Left ventricle myocardium inferior (tissue), 1 donor: Measurements from ENCODE around the gene ZNF268. TPM values are rescaled to one million over a fixed set of nuclear protein-coding genes. Genes with fewer than 3 reads are reported as not detected.
"Not testable (repeated sequence)": the region's sequence is repeated elsewhere in the genome, so short reads cannot be mapped to it uniquely, and the experiment has no call there.

Experiments used
- DNase-seq: peaks from one replicate; pipeline ENCODE4 v3.0.0-alpha.2; 2020
- H3K27ac ChIP-seq: fragments of 200-600 bp; replicated peaks from 2 replicates; pipeline ENCODE4 v1.8.0; 2021
- H3K27me3 ChIP-seq: fragments of 200-600 bp; 2 replicates; pipeline ENCODE4 v1.8.0; 2021; ENCODE audit warnings: low read depth
- H3K36me3 ChIP-seq: fragments of 200-600 bp; 2 replicates; pipeline ENCODE4 v1.8.0; 2021
- H3K4me1 ChIP-seq: fragments of 200-600 bp; 2 replicates; pipeline ENCODE4 v1.8.0; 2021
- H3K4me3 ChIP-seq: fragments of 200-600 bp; 2 replicates; pipeline ENCODE4 v1.8.0; 2021; ENCODE audit warnings: mild to moderate bottlenecking, moderate library complexity
- H3K9me3 ChIP-seq: fragments of 200-600 bp; replicated peaks from 2 replicates; pipeline ENCODE4 v1.8.0; 2021
- CTCF ChIP-seq: fragments of 200-600 bp; IDR thresholded peaks from 2 replicates; pipeline ENCODE4 v1.8.0; 2021; ENCODE audit warnings: antibody characterized with exemption, mild to moderate bottlenecking, borderline replicate concordance
- intact Hi-C: fragments of 100-400 bp; cut with micrococcal nuclease; formaldehyde crosslinking; loops from one replicate; pipeline ENCODE4 v1.11.0; 2022
- total RNA-seq: library from RNA; stranded (reverse); fragmentation: NEBNext Ultra II Directional; extraction: Animal tissue kit (Norgen Biotek cat#: 25700); gene quantifications from one replicate; pipeline ENCODE4 v1.2.1, GENCODE V29; 2021
- donor health status: DM: no; HTN: yes; CAD: no; lungs with severe emphysema.

The ZNF268 gene
- total RNA-seq, 1 donor from 2014 or later: 8.2 TPM

- H3K36me3 ChIP-seq: no peaks in the 10 kb centered on the region
- H3K27me3 ChIP-seq: peaks cover 37% of the 10 kb centered on the region
- peaks cover 18% of the 10 kb centered on the region for H3K9me3 ChIP-seq
- no peaks in the 10 kb centered on the region for H3K4me1 ChIP-seq
- H3K27ac ChIP-seq: no peak within 1 kb of the TSS
- no peak within 1 kb of the TSS for H3K4me3 ChIP-seq
- TF ChIP-seq CTCF: no peak
- intact Hi-C loops: no loop called here
- DNase-seq: no peak
Measured at GRCh38 chr12:133235401-133236112, 54.3 kb downstream of the ZNF268 start, which contains the start of gene ANHX. Gene ANHX, minus strand, starts transcription at chr12:133235877. Its CDS starts 1,521 bp downstream, at chr12:133234356.

GRCh38 chr12:133236144-133236543 is 54.8 kb downstream of the ZNF268 start:
- no peak overlapping the region for H3K4me3 ChIP-seq
- no peak overlapping the region for H3K27ac ChIP-seq
- no peaks in the 10 kb centered on the region for H3K36me3 ChIP-seq
- peaks cover 15% of the 10 kb centered on the region for H3K9me3 ChIP-seq
- intact Hi-C loops: no loop called here
- H3K27me3 ChIP-seq: peaks cover 37% of the 10 kb centered on the region
- H3K4me1 ChIP-seq: no peaks in the 10 kb centered on the region
- no peak for TF ChIP-seq CTCF
- DNase-seq: no peak

- Histone ChIP-seq H3K27ac (no peak overlapping the region), H3K27me3 (peaks cover 37% of the 10 kb centered on the region), H3K4me3 (no peak overlapping the region), H3K36me3 (no peaks in the 10 kb centered on the region), H3K4me1 (no peaks in the 10 kb centered on the region), H3K9me3 (peaks cover 14% of the 10 kb centered on the region)
- intact Hi-C loops: no loop called here
- DNase-seq: no peak
- no peak for TF ChIP-seq CTCF
Measured at GRCh38 chr12:133236556-133236955, 55.3 kb downstream of the ZNF268 start.

- Histone ChIP-seq H3K27me3 (no peaks in the 10 kb centered on the region), H3K4me3 (no peak overlapping the region), H3K36me3 (no peaks in the 10 kb centered on the region), H3K9me3 (peaks cover 30% of the 10 kb centered on the region), H3K27ac (no peak overlapping the region), H3K4me1 (no peaks in the 10 kb centered on the region)
- intact Hi-C loops: no loop called here
- no peak for DNase-seq
- TF ChIP-seq CTCF: no peak
Measured at GRCh38 chr12:133251732-133252131, 70.4 kb downstream of the ZNF268 start.

- H3K27me3 ChIP-seq, H3K36me3 ChIP-seq, H3K4me3 ChIP-seq, H3K27ac ChIP-seq, intact Hi-C loops, H3K4me1 ChIP-seq, DNase-seq: not testable (repeated sequence)
- H3K9me3 ChIP-seq: peaks cover 29% of the 10 kb centered on the region
Measured at GRCh38 chr12:133255833-133256232, 74.5 kb downstream of the ZNF268 start.

GRCh38 chr12:133256321-133256720 is 75.0 kb downstream of the ZNF268 start:
- DNase-seq: no peak
- no peak overlapping the region for H3K27ac ChIP-seq
- H3K27me3 ChIP-seq: no peaks in the 10 kb centered on the region
- intact Hi-C loops: no loop called here
- no peaks in the 10 kb centered on the region for H3K36me3 ChIP-seq
- H3K4me3 ChIP-seq: no peak overlapping the region
- TF ChIP-seq CTCF: no peak
- H3K9me3 ChIP-seq: peaks cover 29% of the 10 kb centered on the region
- no peaks in the 10 kb centered on the region for H3K4me1 ChIP-seq
